ENCODE data around the gene CTNNAL1.

DNA sequence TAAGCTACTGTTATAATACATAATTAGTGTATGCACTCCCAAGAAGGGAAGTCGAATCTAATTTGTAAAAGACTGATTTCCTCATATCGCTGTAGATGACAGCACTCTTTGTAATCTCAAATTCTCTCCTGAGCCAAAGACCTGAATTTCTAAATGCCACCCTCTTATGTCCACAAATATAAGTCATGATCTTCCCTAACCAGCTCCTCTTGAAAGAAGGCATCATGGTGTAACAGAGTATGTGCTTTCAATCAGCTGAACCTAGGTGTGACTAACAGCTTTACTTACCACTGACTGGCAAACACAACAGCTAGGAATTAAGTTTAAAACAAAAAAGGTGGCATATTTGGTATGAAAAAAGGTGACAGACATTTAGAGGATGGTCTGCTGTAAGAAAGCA lies 34.0 kb upstream of the CTNNAL1 start:
- no peak for TF ChIP-seq EP300 (IDR thresholded peaks at IDR 0.05)
- TF ChIP-seq, protein P1, sequence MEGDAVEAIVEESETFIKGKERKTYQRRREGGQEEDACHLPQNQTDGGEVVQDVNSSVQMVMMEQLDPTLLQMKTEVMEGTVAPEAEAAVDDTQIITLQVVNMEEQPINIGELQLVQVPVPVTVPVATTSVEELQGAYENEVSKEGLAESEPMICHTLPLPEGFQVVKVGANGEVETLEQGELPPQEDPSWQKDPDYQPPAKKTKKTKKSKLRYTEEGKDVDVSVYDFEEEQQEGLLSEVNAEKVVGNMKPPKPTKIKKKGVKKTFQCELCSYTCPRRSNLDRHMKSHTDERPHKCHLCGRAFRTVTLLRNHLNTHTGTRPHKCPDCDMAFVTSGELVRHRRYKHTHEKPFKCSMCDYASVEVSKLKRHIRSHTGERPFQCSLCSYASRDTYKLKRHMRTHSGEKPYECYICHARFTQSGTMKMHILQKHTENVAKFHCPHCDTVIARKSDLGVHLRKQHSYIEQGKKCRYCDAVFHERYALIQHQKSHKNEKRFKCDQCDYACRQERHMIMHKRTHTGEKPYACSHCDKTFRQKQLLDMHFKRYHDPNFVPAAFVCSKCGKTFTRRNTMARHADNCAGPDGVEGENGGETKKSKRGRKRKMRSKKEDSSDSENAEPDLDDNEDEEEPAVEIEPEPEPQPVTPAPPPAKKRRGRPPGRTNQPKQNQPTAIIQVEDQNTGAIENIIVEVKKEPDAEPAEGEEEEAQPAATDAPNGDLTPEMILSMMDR (IDR thresholded peaks at IDR 0.05): no peak

All from esophagus muscularis mucosa (tissue), 3 donors.